OCI-LY7 (cell line): Measurements from ENCODE around the gene ARHGEF11. TPM values are rescaled to one million over a fixed set of nuclear protein-coding genes. Genes with fewer than 3 reads are reported as not detected.

Experiments used
- BruUV-seq: library from RNA; stranded (reverse); fragments of 400-500 nt; replicated peaks from 2 replicates; lab custom pipeline; 2021; lab: Mats Ljungman, UMichigan
- CTCF ChIA-PET: fragments of 300-600 bp; sonication (Branson Sonifier 250); formaldehyde crosslinking; loops from one replicate; lab custom pipeline; 2022; ENCODE audit warnings: antibody characterized with exemption; ENCODE audit not compliant: unreplicated experiment; lab: Charles Lee
- POLR2A ChIA-PET: fragments of 300-600 bp; sonication (Branson Sonifier 250); formaldehyde crosslinking; loops from one replicate; lab custom pipeline; 2022; ENCODE audit warnings: antibody characterized with exemption; lab: Charles Lee
- DNase-seq: peaks from one replicate; pipeline ENCODE4 v3.0.0-alpha.2; 2015; ENCODE audit warnings: low spot score
- H2AFZ ChIP-seq: fragments of 200-600 bp; sonication (generic), shearing (Covaris generic); 2 replicates; pipeline ENCODE4 v1.6.1; 2014; ENCODE audit warnings: mild to moderate bottlenecking, antibody characterized with exemption, low read length, moderate library complexity
- H3K27ac ChIP-seq: fragments of 200-600 bp; sonication (generic); 2 replicates; pipeline ENCODE4 v1.5.1; 2014; ENCODE audit warnings: mixed run types, low read depth, mild to moderate bottlenecking, moderate library complexity, low read length, inconsistent platforms; ENCODE audit not compliant: poor library complexity, severe bottlenecking
- H3K36me3 ChIP-seq: fragments of 200-600 bp; sonication (generic); 2 replicates; pipeline ENCODE4 v1.6.1; 2014; ENCODE audit warnings: mild to moderate bottlenecking, antibody characterized with exemption, low read length, moderate library complexity, mixed read lengths; ENCODE audit not compliant: insufficient read depth
- H3K4me1 ChIP-seq: fragments of 200-600 bp; sonication (generic); 2 replicates; pipeline ENCODE4 v1.5.1; 2014; ENCODE audit warnings: mild to moderate bottlenecking, low read length; ENCODE audit not compliant: insufficient read depth, poor library complexity, severe bottlenecking
- H3K4me2 ChIP-seq: fragments of 200-600 bp; sonication (generic); 2 replicates; pipeline ENCODE4 v1.6.1; 2014; ENCODE audit warnings: mild to moderate bottlenecking, low read length
- H3K4me3 ChIP-seq: fragments of 200-600 bp; sonication (generic); 2 replicates; pipeline ENCODE4 v1.5.1; 2014; ENCODE audit warnings: mild to moderate bottlenecking, low read depth, low read length; ENCODE audit not compliant: poor library complexity, severe bottlenecking
- H3K79me2 ChIP-seq: fragments of 200-600 bp; sonication (generic); 2 replicates; pipeline ENCODE4 v1.6.1; 2016; ENCODE audit warnings: low read depth, mild to moderate bottlenecking, low read length, moderate library complexity, mixed read lengths; ENCODE audit not compliant: insufficient read depth
- H3K9me2 ChIP-seq: fragments of 200-600 bp; sonication (generic); 2 replicates; pipeline ENCODE4 v1.6.1; 2016; ENCODE audit warnings: mild to moderate bottlenecking, low read length, mixed read lengths; ENCODE audit not compliant: insufficient read depth
- H3K9me3 ChIP-seq: fragments of 200-600 bp; sonication (generic); 2 replicates; pipeline ENCODE4 v1.6.1; 2014; ENCODE audit warnings: mild to moderate bottlenecking, mixed run types, low read length, mixed read lengths
- H4K20me1 ChIP-seq: fragments of 200-600 bp; sonication (generic); 2 replicates; pipeline ENCODE4 v1.6.1; 2014; ENCODE audit warnings: mild to moderate bottlenecking, antibody characterized with exemption, low read length, moderate library complexity, mixed read lengths; ENCODE audit not compliant: insufficient read depth
- CTCF ChIP-seq: fragments of 200-600 bp; sonication (generic); conservative IDR thresholded peaks from 2 replicates; pipeline ENCODE4 v1.5.1; 2014; ENCODE audit warnings: mild to moderate bottlenecking, antibody characterized with exemption, low read length, moderate library complexity, mixed read lengths
- EZH2phosphoT487 ChIP-seq: fragments of 200-600 bp; sonication (generic); IDR thresholded peaks from 2 replicates; pipeline ENCODE4 v1.6.1; 2018; ENCODE audit warnings: low read depth, borderline replicate concordance, mild to moderate bottlenecking, mixed run types, antibody characterized with exemption, low read length, moderate library complexity, mixed read lengths
- intact Hi-C: fragments of 100-400 bp; cut with micrococcal nuclease; formaldehyde crosslinking; loops from one replicate; pipeline ENCODE4 v1.10.0; 2022; ENCODE audit not compliant: unreplicated experiment
- total RNA-seq, 2 experiments: library from RNA; depleted of rRNA in 1 of 2; stranded (reverse); fragments of >200 nt in 1 of 2; shearing (Covaris generic) in 1 of 2; gene quantifications; 2 replicates each; pipeline ENCODE4 v1.2.3, GENCODE V29; 2014 to 2022

Gene ARHGEF11
- total RNA-seq, 2 experiments from 2014 or later: 1.5 to 3.4 TPM

GRCh38 chr1:156903328-156904091, 142.0 kb downstream of the ARHGEF11 start:
- CTCF ChIA-PET: no interaction called here
- POLR2A ChIA-PET: no interaction called here

GRCh38 chr1:156901966-156902915, 143.3 kb downstream of the ARHGEF11 start:
- Histone ChIP-seq H3K79me2 (no peaks in the 10 kb centered on the region), H3K4me3 (no peak overlapping the region), H3K9me2 (no peaks in the 10 kb centered on the region), H2AFZ (no peak overlapping the region), H3K4me1 (no peaks in the 10 kb centered on the region), H4K20me1 (no peaks in the 10 kb centered on the region), H3K4me2 (no peak overlapping the region), H3K9me3 (no peaks in the 10 kb centered on the region), H3K36me3 (no peaks in the 10 kb centered on the region), H3K27ac (no peak overlapping the region)
- ChIA-PET POLR2A (interaction anchor here (0.9 kb wide), 1 partner anchor 64 kb away, joined by 3 read pairs; no protein-coding TSS in a partner anchor), CTCF (no interaction called here)
- intact Hi-C loops: no loop called here
- BruUV-seq: no TSS peak
- TF ChIP-seq EZH2phosphoT487 (no peak), CTCF (no peak)
- DNase-seq: no peak

More at GRCh38 chr1:156903328-156904091, 142.0 kb downstream of the ARHGEF11 start:
- TF ChIP-seq CTCF (no peak), EZH2phosphoT487 (no peak)
- Histone ChIP-seq H4K20me1 (no peaks in the 10 kb centered on the region), H3K4me1 (no peaks in the 10 kb centered on the region), H3K27ac (no peak overlapping the region), H3K79me2 (no peaks in the 10 kb centered on the region), H2AFZ (no peak overlapping the region), H3K4me3 (no peak overlapping the region), H3K9me2 (no peaks in the 10 kb centered on the region), H3K9me3 (no peaks in the 10 kb centered on the region), H3K36me3 (no peaks in the 10 kb centered on the region), H3K4me2 (no peak overlapping the region)
- DNase-seq: no peak
- intact Hi-C loops: no loop called here
- BruUV-seq: no TSS peak
